Neural progenitor cell (in vitro differentiated cells): ENCODE results near the gene TBC1D14.

ENCODE experiments used
- EZH2 ChIP-seq: fragments of 200-600 bp; sonication (generic); IDR thresholded peaks from 2 replicates; pipeline ENCODE4 v1.6.1; 2017; ENCODE audit warnings: antibody characterized with exemption, mild to moderate bottlenecking, moderate library complexity
- EZH2phosphoT487 ChIP-seq: fragments of 200-600 bp; sonication (generic); IDR thresholded peaks from 2 replicates; pipeline ENCODE4 v1.6.1; 2017; ENCODE audit warnings: antibody characterized with exemption
- TF ChIP-seq, protein P1 (sequence below): fragments of 200-600 bp; sonication (generic); IDR thresholded peaks from 2 replicates; pipeline ENCODE4 v1.5.1; 2017; ENCODE audit warnings: antibody characterized with exemption, mild to moderate bottlenecking

DNA sequence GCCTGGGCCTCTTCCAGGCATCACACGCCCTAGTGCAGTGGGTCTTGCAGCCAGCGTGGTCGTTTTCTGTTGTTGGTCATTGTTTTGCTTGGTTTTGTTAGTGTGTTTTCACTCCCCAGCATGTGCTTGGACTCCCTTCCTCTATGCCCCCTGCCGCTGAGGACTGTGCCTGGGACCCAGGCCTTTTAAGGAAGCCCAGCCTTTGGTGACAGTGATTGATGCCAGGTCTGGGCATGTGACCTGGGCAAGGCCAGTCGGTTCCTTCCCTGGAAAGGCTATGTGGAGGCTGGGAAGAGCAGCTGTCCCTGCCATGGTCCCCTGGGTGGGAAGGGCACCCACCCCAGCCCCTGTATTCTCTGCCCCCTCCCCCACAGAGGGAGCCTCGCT, 167.1 kb downstream of the TBC1D14 start:
- TF ChIP-seq, protein P1, sequence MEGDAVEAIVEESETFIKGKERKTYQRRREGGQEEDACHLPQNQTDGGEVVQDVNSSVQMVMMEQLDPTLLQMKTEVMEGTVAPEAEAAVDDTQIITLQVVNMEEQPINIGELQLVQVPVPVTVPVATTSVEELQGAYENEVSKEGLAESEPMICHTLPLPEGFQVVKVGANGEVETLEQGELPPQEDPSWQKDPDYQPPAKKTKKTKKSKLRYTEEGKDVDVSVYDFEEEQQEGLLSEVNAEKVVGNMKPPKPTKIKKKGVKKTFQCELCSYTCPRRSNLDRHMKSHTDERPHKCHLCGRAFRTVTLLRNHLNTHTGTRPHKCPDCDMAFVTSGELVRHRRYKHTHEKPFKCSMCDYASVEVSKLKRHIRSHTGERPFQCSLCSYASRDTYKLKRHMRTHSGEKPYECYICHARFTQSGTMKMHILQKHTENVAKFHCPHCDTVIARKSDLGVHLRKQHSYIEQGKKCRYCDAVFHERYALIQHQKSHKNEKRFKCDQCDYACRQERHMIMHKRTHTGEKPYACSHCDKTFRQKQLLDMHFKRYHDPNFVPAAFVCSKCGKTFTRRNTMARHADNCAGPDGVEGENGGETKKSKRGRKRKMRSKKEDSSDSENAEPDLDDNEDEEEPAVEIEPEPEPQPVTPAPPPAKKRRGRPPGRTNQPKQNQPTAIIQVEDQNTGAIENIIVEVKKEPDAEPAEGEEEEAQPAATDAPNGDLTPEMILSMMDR = no peak
- TF ChIP-seq EZH2 (no peak), EZH2phosphoT487 (no peak)
